Body of pancreas (tissue), 4 donors: Measurements from ENCODE around the gene PDE4D. TPM values are rescaled to one million over a fixed set of nuclear protein-coding genes. Genes with fewer than 3 reads are reported as not detected.

Experiments
- ATAC-seq: fragments of 150-250 bp; one replicate; pipeline ENCODE4 v1.9.1; 2016
- DNase-seq, 4 donors: peaks; one replicate each; pipeline ENCODE4 v3.0.0-alpha.2; 2019
- H3K27ac ChIP-seq, 4 donors: fragments of 200-600 bp; sonication (generic); 1 replicate in 3 of 4; 2 replicates in 1 of 4; pipeline versions ENCODE4 v1.5.1 to v1.6.1; 2016 to 2019; ENCODE audit warnings: mild to moderate bottlenecking in 1 of 4, mixed read lengths in 1 of 4, moderate library complexity in 1 of 4
- H3K27me3 ChIP-seq, 2 donors: fragments of 200-600 bp; sonication (generic); one replicate each; pipeline ENCODE4 v1.6.0; 2016; ENCODE audit warnings: mild to moderate bottlenecking in 1 of 2
- H3K36me3 ChIP-seq, 2 donors: fragments of 200-600 bp; sonication (generic); replicated peaks in 1 of 2; 2 replicates each; pipeline ENCODE4 v1.5.1; 2016; ENCODE audit warnings: low read depth in 2 of 2; ENCODE audit not compliant: insufficient read depth in 1 of 2
- H3K4me1 ChIP-seq: fragments of 200-600 bp; sonication (generic); one replicate; pipeline ENCODE4 v1.6.0; 2016
- H3K4me3 ChIP-seq, 2 donors: fragments of 200-600 bp; sonication (generic); 1 replicate in 1 of 2; 2 replicates in 1 of 2; pipeline ENCODE4 v1.5.1; 2016 to 2019
- H3K9me3 ChIP-seq, 3 donors: fragments of 200-600 bp; sonication (generic); 1 replicate in 2 of 3; 2 replicates in 1 of 3; pipeline ENCODE4 v1.5.1; 2016
- POLR2A ChIP-seq, 3 donors: fragments of 450-650 bp; IDR thresholded peaks; one replicate each; pipeline ENCODE4 v1.6.1; 2016; ENCODE audit warnings: antibody characterized with exemption in 3 of 3, mild to moderate bottlenecking in 2 of 3
- WGBS, 2 donors: methylation state at CpG; one replicate each; pipeline ENCODE4 v1.1.5; 2017; 5-methylcytosine and 5-hydroxymethylcytosine counted together
- intact Hi-C: fragments of 100-400 bp; cut with DNase I; formaldehyde crosslinking; loops from one replicate; pipeline ENCODE4 v1.15.1; 2023
- microRNA counts, 2 donors: library from miRNA; unstranded; fragments of <30 nt; microRNA quantifications; one replicate each; lab custom pipeline; 2017
- microRNA-seq, 2 donors: library from miRNA; unstranded; fragments of <30 nt; microRNA quantifications; one replicate each; pipeline ENCODE4, GENCODE V29; 2016; ENCODE audit warnings: borderline number of aligned reads in 2 of 2, borderline replicate concordance in 2 of 2
- small RNA-seq: library from RNA; depleted of rRNA; stranded (forward); fragments of <200 nt; gene quantifications from one replicate; pipeline ENCODE3, GENCODE V24; 2016
- total RNA-seq, 2 donors: library from RNA; depleted of rRNA; stranded (reverse); fragments of >200 nt; gene quantifications; one replicate each; pipeline ENCODE4 v1.1.0, GENCODE V29; 2016
- TF ChIP-seq, protein P1 (sequence below), 7 experiments: fragments of 450-650 bp in 4 of 7; fragments of 200-600 bp in 3 of 7; sonication (generic) in 3 of 7; IDR thresholded peaks; one replicate each; pipeline ENCODE4 v1.5.1; 2016 to 2019; ENCODE audit warnings: antibody characterized with exemption in 7 of 7

Gene PDE4D
- total RNA-seq, 2 donors from 2014 or later: 8.6 to 9.2 TPM

- H3K36me3 ChIP-seq: no peaks in the 10 kb centered on the region
- intact Hi-C loops: no loop called here
- H3K9me3 ChIP-seq: no peaks in the 10 kb centered on the region
- no peak overlapping the region for H3K4me3 ChIP-seq
- H3K27ac ChIP-seq: peak overlapping the region; percentile 77 to 88 (median 84)
- TF ChIP-seq POLR2A (IDR thresholded peaks at IDR 0.05): peak in 1 of 3 donors; percentile 43
- TF ChIP-seq, protein P1, sequence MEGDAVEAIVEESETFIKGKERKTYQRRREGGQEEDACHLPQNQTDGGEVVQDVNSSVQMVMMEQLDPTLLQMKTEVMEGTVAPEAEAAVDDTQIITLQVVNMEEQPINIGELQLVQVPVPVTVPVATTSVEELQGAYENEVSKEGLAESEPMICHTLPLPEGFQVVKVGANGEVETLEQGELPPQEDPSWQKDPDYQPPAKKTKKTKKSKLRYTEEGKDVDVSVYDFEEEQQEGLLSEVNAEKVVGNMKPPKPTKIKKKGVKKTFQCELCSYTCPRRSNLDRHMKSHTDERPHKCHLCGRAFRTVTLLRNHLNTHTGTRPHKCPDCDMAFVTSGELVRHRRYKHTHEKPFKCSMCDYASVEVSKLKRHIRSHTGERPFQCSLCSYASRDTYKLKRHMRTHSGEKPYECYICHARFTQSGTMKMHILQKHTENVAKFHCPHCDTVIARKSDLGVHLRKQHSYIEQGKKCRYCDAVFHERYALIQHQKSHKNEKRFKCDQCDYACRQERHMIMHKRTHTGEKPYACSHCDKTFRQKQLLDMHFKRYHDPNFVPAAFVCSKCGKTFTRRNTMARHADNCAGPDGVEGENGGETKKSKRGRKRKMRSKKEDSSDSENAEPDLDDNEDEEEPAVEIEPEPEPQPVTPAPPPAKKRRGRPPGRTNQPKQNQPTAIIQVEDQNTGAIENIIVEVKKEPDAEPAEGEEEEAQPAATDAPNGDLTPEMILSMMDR (IDR thresholded peaks at IDR 0.05): peak in 4 of 7 experiments; percentile 32 to 45 (median 36)
- ATAC-seq (peak; percentile 90), DNase-seq (peak; percentile 72 to 89 (median 86))
- H3K27me3 ChIP-seq: no peaks in the 10 kb centered on the region
- 35 to 38% methylated on average over 13 to 15 of the region's 15 CpGs for WGBS, 2 donors
- H3K4me1 ChIP-seq: peaks cover 15% of the 10 kb centered on the region
Measured at GRCh38 chr5:58922461-58923171, 970.9 kb downstream of the PDE4D start.

DNA sequence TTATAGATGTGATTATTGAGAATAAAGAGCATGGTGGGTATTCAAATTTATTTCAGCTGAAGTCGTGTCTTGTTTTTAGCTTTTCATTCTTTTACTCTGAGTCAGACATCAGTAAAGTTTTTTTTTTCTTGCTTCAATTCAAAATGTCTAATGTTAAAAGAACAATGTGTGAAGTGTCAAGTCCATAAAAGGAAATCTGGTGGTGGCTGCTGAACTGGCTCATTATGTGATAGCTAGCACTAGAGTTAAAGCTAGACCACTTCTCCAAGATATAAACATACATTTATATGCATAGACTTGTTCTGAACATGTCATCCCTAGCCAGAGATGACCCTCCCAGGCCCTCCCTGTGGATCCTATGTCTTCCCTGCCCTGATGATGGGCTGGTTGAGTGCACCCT lies 972.4 kb downstream of the PDE4D start:
- TF ChIP-seq, protein P1 (IDR thresholded peaks at IDR 0.05): no peak
- no peak for TF ChIP-seq POLR2A (IDR thresholded peaks at IDR 0.05)
- H3K9me3 ChIP-seq: no peaks in the 10 kb centered on the region
- 55 to 73% methylated on average over 1 of the region's 1 CpG for WGBS, 2 donors
- H3K4me3 ChIP-seq: no peak overlapping the region
- no peaks in the 10 kb centered on the region for H3K36me3 ChIP-seq
- H3K4me1 ChIP-seq: peaks cover 15% of the 10 kb centered on the region
- no peak overlapping the region for H3K27ac ChIP-seq
- intact Hi-C loops: no loop called here
- ATAC-seq (no peak), DNase-seq (no peak)
- H3K27me3 ChIP-seq: no peaks in the 10 kb centered on the region

GRCh38 chr5:58919833-58920232 lies 973.7 kb downstream of the PDE4D start:
- no peaks in the 10 kb centered on the region for H3K36me3 ChIP-seq
- peaks cover 15% of the 10 kb centered on the region for H3K4me1 ChIP-seq
- H3K4me3 ChIP-seq: no peak overlapping the region
- no peak for TF ChIP-seq POLR2A (IDR thresholded peaks at IDR 0.05)
- TF ChIP-seq, protein P1 (IDR thresholded peaks at IDR 0.05): no peak
- ATAC-seq (no peak), DNase-seq (no peak)
- intact Hi-C loops: no loop called here
- WGBS, 2 donors: 56 to 65% methylated on average over 5 of the region's 5 CpGs
- H3K27me3 ChIP-seq: no peaks in the 10 kb centered on the region
- H3K9me3 ChIP-seq: no peaks in the 10 kb centered on the region
- H3K27ac ChIP-seq: no peak overlapping the region

MicroRNA genes within 50 kb of the gene (microRNA counts, 767-probe panel; counts per million panel counts)
- microRNA hsa-miR-582-3p (lab: Ali Mortazavi, UCI) (0 to 736 counts per million in 2 donors), microRNA hsa-miR-582-5p (lab: Ali Mortazavi, UCI) (0 to 736 counts per million in 2 donors)

Small RNAs within 50 kb of the gene (microRNA-seq; reads per million reads assigned to microRNA genes)
- 4.0 to 6.1 reads per million in 2 donors for gene MIR582

Small RNAs within 50 kb of the gene (small RNA-seq; reads per million reads assigned to genes)
- 7.9 reads per million, percentile 91 among the genes with 10 or more reads in this experiment for gene MIR582
